K562 (cell line): Measurements from ENCODE around the gene ZC3H10. TPM values are rescaled to one million over a fixed set of nuclear protein-coding genes. Genes with fewer than 3 reads are reported as not detected.

Experiments
- CBX1 ChIP-seq: sonication (generic); IDR thresholded peaks from 2 replicates; pipeline ENCODE4 v1.6.1; 2016; ENCODE audit warnings: antibody characterized with exemption, low read depth, mild to moderate bottlenecking
- CXXC5 ChIP-seq: fragments of 250-450 bp; sonication (Bioruptor Pico); IDR thresholded peaks from 2 replicates; pipeline ENCODE4 v1.8.0; 2022; ENCODE audit warnings: inconsistent platforms, mild to moderate bottlenecking, moderate library complexity
- E2F6 ChIP-seq, 2 experiments: IDR thresholded peaks; 2 replicates each; pipeline ENCODE4 v1.6.1; 2011; ENCODE audit warnings: borderline replicate concordance in 1 of 2, control low read depth in 1 of 2, low read depth in 1 of 2, low read length in 1 of 2, mild to moderate bottlenecking in 1 of 2, mixed read lengths in 1 of 2, moderate library complexity in 1 of 2; ENCODE audit not compliant: insufficient read depth in 1 of 2, insufficient read length in 1 of 2, poor library complexity in 1 of 2, severe bottlenecking in 1 of 2; ENCODE audit errors: extremely low read depth in 1 of 2
- MAZ ChIP-seq, 2 experiments: fragments of 450-650 bp in 1 of 2; sonication (generic) in 1 of 2; formaldehyde crosslinking; IDR thresholded peaks in 1 of 2; conservative IDR thresholded peaks in 1 of 2; 2 replicates each; pipeline versions ENCODE4 v1.4.0 to v1.5.0; 2020; ENCODE audit warnings: mild to moderate bottlenecking in 1 of 2, missing genetic modification reagents in 1 of 2
- SAFB ChIP-seq: fragments of 200-400 bp; formaldehyde crosslinking; IDR thresholded peaks from 2 replicates; pipeline ENCODE4 v1.6.1; 2017; ENCODE audit warnings: low read depth, low read length, borderline replicate concordance
- SMC3 ChIP-seq: conservative IDR thresholded peaks from 2 replicates; pipeline ENCODE4 v1.6.1; 2011; ENCODE audit warnings: low read depth, low read length, improper control_type of control experiment; ENCODE audit not compliant: insufficient read depth
- SP1 ChIP-seq: sonication (generic); formaldehyde crosslinking; IDR thresholded peaks from 2 replicates; pipeline ENCODE4 v1.8.1; 2022; ENCODE audit warnings: mild to moderate bottlenecking, missing genetic modification reagents
- ZBTB11 ChIP-seq, 3 experiments: fragments of 200-800 bp in 1 of 3; fragments of 250-450 bp in 1 of 3; fragments of 450-650 bp in 1 of 3; sonication (Bioruptor Pico) in 1 of 3; sonication (Bioruptor generic) in 1 of 3; formaldehyde crosslinking in 1 of 3; IDR thresholded peaks; 2 replicates each; pipeline versions ENCODE4 v1.6.1 to v1.8.0; 2016 to 2022; ENCODE audit warnings: mild to moderate bottlenecking in 2 of 3, missing genetic modification characterization in 2 of 3, missing compliant biosample characterization in 1 of 3, moderate library complexity in 1 of 3
- ZBTB40 ChIP-seq, 2 experiments: fragments of 450-650 bp in 1 of 2; sonication (generic) in 1 of 2; formaldehyde crosslinking in 1 of 2; IDR thresholded peaks; 2 replicates each; pipeline versions ENCODE4 v1.7.1 to v1.9.0; 2016 to 2022; ENCODE audit warnings: inconsistent platforms in 1 of 2, mild to moderate bottlenecking in 1 of 2, missing genetic modification reagents in 1 of 2
- ZSCAN32 ChIP-seq: fragments of 450-650 bp; formaldehyde crosslinking; IDR thresholded peaks from 2 replicates; pipeline ENCODE4 v1.4.0; 2020; ENCODE audit warnings: mild to moderate bottlenecking, moderate library complexity
- polyA plus RNA-seq, 8 experiments: library from polyadenylated mRNA; depleted of rRNA in 4 of 8; stranded (reverse) in 5 of 8; unstranded in 3 of 8; fragments of >200 nt; fragmentation: Nextera tagmentation in 2 of 8; fragmentation: Illumina TruSeq in 1 of 8; extraction: Ambion mirVana in 2 of 8; extraction: Trizol in 1 of 8; gene quantifications; 2 replicates each; pipeline versions ENCODE4 v1.2.1 to v1.2.3, GENCODE V29; 2011 to 2014; ENCODE audit warnings: inconsistent platforms in 1 of 8, missing spikeins in 1 of 8
- total RNA-seq, 7 experiments: library from RNA; depleted of rRNA in 6 of 7; stranded (reverse); fragments of >200 nt in 6 of 7; fragmentation: Illumina TruSeq in 2 of 7; extraction: Trizol in 2 of 7; gene quantifications; 2 replicates each; pipeline versions ENCODE4 v1.2.1 to v1.2.3, GENCODE V29; 2011 to 2021; ENCODE audit warnings: low replicate concordance in 1 of 7

Gene ZC3H10
- total and polyA plus RNA-seq, 9 of the 15 experiments (the other 6 are each of a cell fraction or from before 2014, with no cell fraction given), result 0.31 to 4.1 (median 1.6) TPM

GRCh38 chr12:56078931-56079722, 38.9 kb upstream of the ZC3H10 start (continued):
- TF ChIP-seq ZBTB40 (IDR thresholded peaks at IDR 0.05), result 0 out of 2 replicates have a peak, but pooled peaks have one; percentile 16
- no peak for TF ChIP-seq ZBTB40 (CRISPR knock-in tag; IDR thresholded peaks at IDR 0.05)
- TF ChIP-seq SMC3, result 0 out of 2 replicates have a peak, but pooled peaks have one; percentile 18
- TF ChIP-seq ZBTB11 (CRISPR knock-in tag; IDR thresholded peaks at IDR 0.05), result peak in 1 of 3 experiments; percentile 30; a peak in 1 of 6 replicates
- 0 out of 2 replicates have a peak, but pooled peaks have one; percentile 40 for TF ChIP-seq SAFB
- peak; percentile 18 to 25; a peak in 3 of 4 replicates for TF ChIP-seq MAZ (CRISPR knock-in tag; conservative IDR thresholded peaks at IDR 0.05 in 1 of 2, IDR thresholded peaks at IDR 0.05 in 1 of 2)
- TF ChIP-seq ZSCAN32 (CRISPR knock-in tag), result peak; percentile 69
- TF ChIP-seq SP1 (CRISPR knock-in tag), result 0 out of 2 replicates have a peak, but pooled peaks have one; percentile 23
- TF ChIP-seq CBX1, result no peak
- peak; percentile 5 for TF ChIP-seq CXXC5 (CRISPR knock-in tag)
- TF ChIP-seq E2F6 (IDR thresholded peaks at IDR 0.05; ENCODE audit: borderline replicate concordance in 1 of 2, extremely low read depth in 1 of 2, insufficient read depth in 1 of 2, insufficient read length in 1 of 2, low read depth in 1 of 2, low read length in 1 of 2, poor library complexity in 1 of 2, severe bottlenecking in 1 of 2), result peak in 1 of 2 experiments; percentile 39
